ENCODE measurements around the gene FBXL7. TPM values are rescaled to one million over a fixed set of nuclear protein-coding genes. Genes with fewer than 3 reads are reported as not detected.

FBXL7 gene
- total and polyA plus RNA-seq, 8 donors: 0.35 to 2.4 (median 1.2) TPM

DNA sequence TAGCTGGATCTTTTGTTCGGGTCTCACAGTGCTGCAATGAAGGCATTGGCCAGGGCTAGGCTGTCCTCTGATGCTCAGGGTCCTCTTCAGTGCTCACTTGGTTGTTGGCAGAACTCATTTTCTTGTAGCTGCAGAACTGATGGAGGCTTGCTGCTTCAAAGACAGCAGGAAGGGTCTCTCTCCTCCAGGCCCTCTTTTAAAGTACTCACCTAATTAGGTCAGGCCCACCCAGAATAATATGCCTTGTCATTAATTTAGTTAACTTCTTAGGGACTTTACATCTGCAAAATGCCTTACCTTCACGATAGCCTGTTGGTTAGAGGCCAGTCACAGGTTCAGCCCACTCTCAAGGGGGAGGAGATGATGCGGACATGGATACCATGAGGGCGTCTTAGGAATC, 114.7 kb downstream of the FBXL7 start:
- intact Hi-C loops (cut with DNase I): no loop called here
- FAIRE-seq (no peak), DNase-seq (no peak), ATAC-seq (no peak)
- TF ChIP-seq, protein P1, sequence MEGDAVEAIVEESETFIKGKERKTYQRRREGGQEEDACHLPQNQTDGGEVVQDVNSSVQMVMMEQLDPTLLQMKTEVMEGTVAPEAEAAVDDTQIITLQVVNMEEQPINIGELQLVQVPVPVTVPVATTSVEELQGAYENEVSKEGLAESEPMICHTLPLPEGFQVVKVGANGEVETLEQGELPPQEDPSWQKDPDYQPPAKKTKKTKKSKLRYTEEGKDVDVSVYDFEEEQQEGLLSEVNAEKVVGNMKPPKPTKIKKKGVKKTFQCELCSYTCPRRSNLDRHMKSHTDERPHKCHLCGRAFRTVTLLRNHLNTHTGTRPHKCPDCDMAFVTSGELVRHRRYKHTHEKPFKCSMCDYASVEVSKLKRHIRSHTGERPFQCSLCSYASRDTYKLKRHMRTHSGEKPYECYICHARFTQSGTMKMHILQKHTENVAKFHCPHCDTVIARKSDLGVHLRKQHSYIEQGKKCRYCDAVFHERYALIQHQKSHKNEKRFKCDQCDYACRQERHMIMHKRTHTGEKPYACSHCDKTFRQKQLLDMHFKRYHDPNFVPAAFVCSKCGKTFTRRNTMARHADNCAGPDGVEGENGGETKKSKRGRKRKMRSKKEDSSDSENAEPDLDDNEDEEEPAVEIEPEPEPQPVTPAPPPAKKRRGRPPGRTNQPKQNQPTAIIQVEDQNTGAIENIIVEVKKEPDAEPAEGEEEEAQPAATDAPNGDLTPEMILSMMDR (IDR thresholded peaks at IDR 0.05): no peak
- Histone ChIP-seq H3K4me1 (no peaks in the 10 kb centered on the region), H3K4me3 (no peak overlapping the region), H3K36me3 (no peaks in the 10 kb centered on the region), H3K27me3 (no peaks in the 10 kb centered on the region), H3K27ac (no peak overlapping the region), H3K9me3 (no peaks in the 10 kb centered on the region)
- WGBS, 2 donors: 69 to 78% methylated on average over 4 of the region's 4 CpGs

DNA sequence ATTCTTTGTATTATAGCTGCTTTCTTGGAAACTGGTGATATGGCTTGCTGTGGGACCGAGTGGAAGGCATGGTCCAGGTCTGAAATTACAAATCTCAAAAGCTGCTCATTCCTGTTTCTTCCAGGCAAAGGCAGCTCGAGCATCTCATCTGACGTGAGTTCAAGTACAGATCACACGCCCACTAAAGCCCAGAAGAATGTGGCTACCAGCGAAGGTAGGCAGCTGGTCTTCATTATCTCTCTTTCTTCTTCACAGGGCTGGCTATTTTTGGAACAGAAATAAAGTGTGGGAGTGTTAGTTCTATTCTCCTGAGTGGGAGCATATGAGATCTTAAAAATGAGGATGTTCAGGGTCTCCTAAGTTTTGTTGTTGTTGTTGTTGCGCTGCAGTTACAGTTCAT, 115.9 kb downstream of the FBXL7 start:
- Histone ChIP-seq H3K4me1 (no peaks in the 10 kb centered on the region), H3K27me3 (no peaks in the 10 kb centered on the region), H3K9me3 (no peaks in the 10 kb centered on the region), H3K4me3 (no peak overlapping the region), H3K27ac (no peak overlapping the region), H3K36me3 (no peaks in the 10 kb centered on the region)
- no peak for FAIRE-seq
- DNase-seq: no peak
- intact Hi-C loops (cut with DNase I): no loop called here
- TF ChIP-seq, protein P1 (IDR thresholded peaks at IDR 0.05): no peak
- ATAC-seq: no peak
- WGBS, 2 donors: 54 to 69% methylated on average over 6 of the region's 6 CpGs

GRCh38 chr5:15618938-15619337, 119.0 kb downstream of the FBXL7 start:
- TF ChIP-seq, protein P1 (IDR thresholded peaks at IDR 0.05): no peak
- no peak for ATAC-seq

GRCh38 chr5:15620501-15620900, 120.5 kb downstream of the FBXL7 start:
- H3K4me3 ChIP-seq: no peak overlapping the region
- TF ChIP-seq, protein P1 (IDR thresholded peaks at IDR 0.05): no peak
- 70 to 74% methylated on average over 11 of the region's 11 CpGs for WGBS, 2 donors
- no peaks in the 10 kb centered on the region for H3K9me3 ChIP-seq
- no peaks in the 10 kb centered on the region for H3K36me3 ChIP-seq
- H3K4me1 ChIP-seq: no peaks in the 10 kb centered on the region
- no peaks in the 10 kb centered on the region for H3K27me3 ChIP-seq
- no peak for DNase-seq
- intact Hi-C loops (cut with DNase I): no loop called here
- no peak overlapping the region for H3K27ac ChIP-seq
- ATAC-seq: no peak
- no peak for FAIRE-seq

More at GRCh38 chr5:15618938-15619337, 119.0 kb downstream of the FBXL7 start:
- intact Hi-C loops (cut with DNase I): no loop called here
- no peaks in the 10 kb centered on the region for H3K9me3 ChIP-seq
- H3K36me3 ChIP-seq: no peaks in the 10 kb centered on the region
- no peak overlapping the region for H3K4me3 ChIP-seq
- H3K27me3 ChIP-seq: no peaks in the 10 kb centered on the region
- H3K4me1 ChIP-seq: no peaks in the 10 kb centered on the region
- WGBS, 2 donors: 86 to 89% methylated on average over 10 of the region's 10 CpGs
- no peak overlapping the region for H3K27ac ChIP-seq
- FAIRE-seq: no peak
- no peak for DNase-seq

DNA sequence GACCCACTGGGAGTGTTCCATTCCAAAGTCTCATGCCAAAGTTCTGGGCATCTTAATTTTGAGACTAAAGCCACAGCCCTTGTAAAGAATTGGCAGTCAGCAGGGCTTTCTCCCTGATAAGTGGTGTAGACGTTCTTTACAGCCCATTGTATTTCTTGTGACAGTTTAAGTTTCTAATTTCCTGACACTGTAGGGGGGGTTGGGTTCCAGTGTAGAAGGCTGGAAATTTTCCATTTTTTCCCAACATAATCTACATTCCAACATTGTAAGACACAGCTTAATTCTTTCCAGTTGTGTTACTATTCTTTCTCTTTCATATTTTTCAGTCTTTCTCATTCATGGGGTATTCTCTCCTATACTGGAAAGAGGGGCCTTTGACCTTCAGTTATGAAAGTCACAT, 121.1 kb downstream of the FBXL7 start:
- H3K27me3 ChIP-seq: no peaks in the 10 kb centered on the region
- H3K4me3 ChIP-seq: no peak overlapping the region
- DNase-seq (no peak), FAIRE-seq (no peak), ATAC-seq (no peak)
- WGBS, 2 donors: 11% methylated on average over 1 of the region's 1 CpG
- H3K9me3 ChIP-seq: no peaks in the 10 kb centered on the region
- H3K4me1 ChIP-seq: no peaks in the 10 kb centered on the region
- H3K36me3 ChIP-seq: no peaks in the 10 kb centered on the region
- TF ChIP-seq, protein P1 (IDR thresholded peaks at IDR 0.05): no peak
- intact Hi-C loops (cut with DNase I): no loop called here
- H3K27ac ChIP-seq: no peak overlapping the region
